H54 (cell line): Measurements from ENCODE around the gene CD63.

ENCODE experiments used
- DNase-seq: peaks from one replicate; pipeline ENCODE4 v3.0.0; 2011; ENCODE audit warnings: low spot score, mixed read lengths; ENCODE audit not compliant: insufficient read length
- FAIRE-seq: peaks from 3 replicates; lab custom pipeline; 2011; peaks lifted over from hg19 to GRCh38; lab: Jason Lieb, UNC
- POLR2A ChIP-seq: IDR thresholded peaks from 2 replicates; pipeline ENCODE4 v1.6.1; 2011; ENCODE audit warnings: low read depth, mild to moderate bottlenecking, low read length

Gene CD63

GRCh38 chr12:55745361-55746173, 16.8 kb upstream of the CD63 start:
- DNase-seq = no peak
- no peak for TF ChIP-seq POLR2A
- FAIRE-seq = no peak

- FAIRE-seq (no peak), DNase-seq (no peak)
- no peak for TF ChIP-seq POLR2A
Measured at GRCh38 chr12:55744340-55745030, 15.7 kb upstream of the CD63 start.

- TF ChIP-seq POLR2A = peak; percentile 24; the same call in 1 of the 2 replicates
- DNase-seq (peak; percentile 53), FAIRE-seq (no peak)
Measured at GRCh38 chr12:55743406-55744339, 14.9 kb upstream of the CD63 start.

- FAIRE-seq = no peak
- peak; percentile 92 for DNase-seq
Measured at GRCh38 chr12:55742719-55743405, 14.1 kb upstream of the CD63 start, which contains the start of gene GDF11. TSS of gene GDF11 (plus strand) at chr12:55743122. CDS start at chr12:55743317, 195 bp downstream.

GRCh38 chr12:55741931-55742680, 13.3 kb upstream of the CD63 start:
- no peak for TF ChIP-seq POLR2A
- DNase-seq = no peak
- no peak for FAIRE-seq

More at GRCh38 chr12:55742719-55743405, 14.1 kb upstream of the CD63 start, which contains the start of gene GDF11:
- TF ChIP-seq POLR2A = peak; percentile 50; the same call in 1 of the 2 replicates

GRCh38 chr12:55739025-55739378, 10.2 kb upstream of the CD63 start:
- TF ChIP-seq POLR2A = no peak
- DNase-seq = no peak
- no peak for FAIRE-seq

- TF ChIP-seq POLR2A = no peak
- FAIRE-seq = peak; percentile 52
- DNase-seq = no peak
Measured at GRCh38 chr12:55738123-55739024, 9.6 kb upstream of the CD63 start.

- DNase-seq = no peak
- no peak for FAIRE-seq
- no peak for TF ChIP-seq POLR2A
Measured at GRCh38 chr12:55737581-55738122, 8.8 kb upstream of the CD63 start.

GRCh38 chr12:55736780-55737580, 8.2 kb upstream of the CD63 start:
- no peak for FAIRE-seq

GRCh38 chr12:55736076-55736475, 7.3 kb upstream of the CD63 start:
- TF ChIP-seq POLR2A = no peak
- FAIRE-seq = no peak
- DNase-seq = no peak

More at GRCh38 chr12:55736780-55737580, 8.2 kb upstream of the CD63 start:
- no peak for DNase-seq
- TF ChIP-seq POLR2A = no peak
